Nephron progenitor cell (in vitro differentiated cells): Measurements from ENCODE around the gene OBP2A.

Source experiments
- DNase-seq: peaks from one replicate; pipeline ENCODE4 v3.0.0; 2021
- H3K27ac Mint-ChIP-seq: 2 replicates; pipeline ENCODE4 v1.8.0; 2021; ENCODE audit warnings: mild to moderate bottlenecking, moderate library complexity, mixed read lengths
- H3K27me3 Mint-ChIP-seq: 2 replicates; pipeline ENCODE4 v1.8.0; 2021; ENCODE audit warnings: mild to moderate bottlenecking, low read depth, mixed read lengths; ENCODE audit not compliant: poor library complexity
- H3K36me3 Mint-ChIP-seq: 2 replicates; pipeline ENCODE4 v1.8.0; 2021; ENCODE audit warnings: low read depth, mixed read lengths
- H3K4me1 Mint-ChIP-seq: 2 replicates; pipeline ENCODE4 v1.8.0; 2021; ENCODE audit warnings: mixed read lengths
- H3K4me3 Mint-ChIP-seq: 2 replicates; pipeline ENCODE4 v1.8.0; 2021; ENCODE audit warnings: mild to moderate bottlenecking, moderate library complexity, mixed read lengths
- H3K9me3 Mint-ChIP-seq: 2 replicates; pipeline ENCODE4 v1.8.0; 2021; ENCODE audit warnings: mild to moderate bottlenecking, moderate library complexity, mixed read lengths
- TF ChIP-seq, protein P1 (sequence below): fragments of 200-600 bp; sonication (generic); IDR thresholded peaks from 2 replicates; pipeline ENCODE4 v1.5.0; 2021; ENCODE audit warnings: antibody characterized with exemption

OBP2A gene

DNA sequence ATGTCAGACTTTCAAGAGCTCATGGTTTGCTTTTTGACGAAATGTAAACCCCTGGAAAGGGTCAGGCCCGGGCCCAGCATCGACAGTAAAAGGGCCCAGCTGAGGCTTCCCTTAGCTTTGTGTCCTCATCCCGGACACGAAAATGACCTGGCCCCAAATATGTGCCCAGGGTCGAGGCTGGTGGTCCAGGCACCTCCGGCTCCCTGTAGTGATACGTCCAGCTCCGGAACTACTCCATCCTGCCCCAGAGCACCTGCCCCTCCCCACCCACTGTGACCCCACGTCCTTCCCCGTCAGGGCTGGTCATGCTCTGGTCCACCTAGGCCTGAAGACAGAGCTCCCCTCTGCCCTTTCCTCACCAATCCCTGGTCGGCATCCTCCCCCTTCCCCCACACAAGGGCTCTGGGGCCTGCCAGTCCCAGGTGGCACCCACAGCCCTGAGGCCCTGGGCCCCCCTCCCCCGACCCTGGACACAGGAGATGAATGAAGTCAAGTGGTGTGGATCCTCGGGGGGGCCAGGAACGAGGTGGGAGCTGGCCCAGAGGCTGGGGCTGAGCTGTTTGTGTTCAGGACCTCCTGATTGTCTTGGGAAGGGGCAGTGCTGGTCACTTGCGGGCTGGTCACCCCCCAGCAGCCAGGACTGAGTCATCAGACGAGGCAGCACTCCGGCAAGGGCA, 6.2 kb downstream of the OBP2A start:
- no peak for DNase-seq
- Mint-ChIP-seq H3K27ac (no peak overlapping the region), H3K36me3 (no peaks in the 10 kb centered on the region), H3K4me1 (peaks cover 18% of the 10 kb centered on the region), H3K9me3 (peaks cover 6% of the 10 kb centered on the region), H3K4me3 (no peak overlapping the region), H3K27me3 (peaks cover 9% of the 10 kb centered on the region)
- TF ChIP-seq, protein P1, sequence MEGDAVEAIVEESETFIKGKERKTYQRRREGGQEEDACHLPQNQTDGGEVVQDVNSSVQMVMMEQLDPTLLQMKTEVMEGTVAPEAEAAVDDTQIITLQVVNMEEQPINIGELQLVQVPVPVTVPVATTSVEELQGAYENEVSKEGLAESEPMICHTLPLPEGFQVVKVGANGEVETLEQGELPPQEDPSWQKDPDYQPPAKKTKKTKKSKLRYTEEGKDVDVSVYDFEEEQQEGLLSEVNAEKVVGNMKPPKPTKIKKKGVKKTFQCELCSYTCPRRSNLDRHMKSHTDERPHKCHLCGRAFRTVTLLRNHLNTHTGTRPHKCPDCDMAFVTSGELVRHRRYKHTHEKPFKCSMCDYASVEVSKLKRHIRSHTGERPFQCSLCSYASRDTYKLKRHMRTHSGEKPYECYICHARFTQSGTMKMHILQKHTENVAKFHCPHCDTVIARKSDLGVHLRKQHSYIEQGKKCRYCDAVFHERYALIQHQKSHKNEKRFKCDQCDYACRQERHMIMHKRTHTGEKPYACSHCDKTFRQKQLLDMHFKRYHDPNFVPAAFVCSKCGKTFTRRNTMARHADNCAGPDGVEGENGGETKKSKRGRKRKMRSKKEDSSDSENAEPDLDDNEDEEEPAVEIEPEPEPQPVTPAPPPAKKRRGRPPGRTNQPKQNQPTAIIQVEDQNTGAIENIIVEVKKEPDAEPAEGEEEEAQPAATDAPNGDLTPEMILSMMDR: no peak

GRCh38 chr9:135552698-135553171, 6.8 kb downstream of the OBP2A start:
- H3K27ac Mint-ChIP-seq: no peak overlapping the region
- H3K9me3 Mint-ChIP-seq: peaks cover 6% of the 10 kb centered on the region
- H3K4me3 Mint-ChIP-seq: no peak overlapping the region
- peak; percentile 38 for DNase-seq
- TF ChIP-seq, protein P1: no peak
- peaks cover 18% of the 10 kb centered on the region for H3K4me1 Mint-ChIP-seq
- H3K36me3 Mint-ChIP-seq: no peaks in the 10 kb centered on the region
- peaks cover 9% of the 10 kb centered on the region for H3K27me3 Mint-ChIP-seq

- DNase-seq: no peak
- Mint-ChIP-seq H3K4me1 (peaks cover 29% of the 10 kb centered on the region), H3K36me3 (no peaks in the 10 kb centered on the region), H3K27me3 (peaks cover 13% of the 10 kb centered on the region), H3K4me3 (no peak overlapping the region), H3K27ac (no peak overlapping the region), H3K9me3 (peaks cover 6% of the 10 kb centered on the region)
- TF ChIP-seq, protein P1: no peak
These were observed 8.8 kb downstream of the OBP2A start for GRCh38 chr9:135554718-135555117.

DNA sequence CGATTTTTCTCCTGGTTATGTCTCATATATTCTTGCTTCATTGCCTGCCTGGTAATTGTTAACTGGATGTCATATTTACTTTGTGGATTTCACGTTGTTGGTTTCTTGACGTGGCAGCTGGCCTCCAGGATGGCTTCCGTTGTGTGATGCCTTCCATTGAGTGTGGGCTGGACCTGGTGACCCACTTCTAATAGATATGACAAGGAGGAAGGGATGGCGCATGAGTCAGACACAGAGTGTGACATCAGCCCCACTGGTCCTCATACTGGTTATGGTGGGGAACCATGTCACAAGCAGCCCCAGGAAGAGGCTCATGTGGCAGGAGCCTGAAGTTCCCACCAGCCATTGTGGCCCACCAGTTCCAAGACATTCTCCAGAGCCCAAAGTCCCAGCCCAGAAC, 9.3 kb downstream of the OBP2A start:
- Mint-ChIP-seq H3K4me1 (peaks cover 31% of the 10 kb centered on the region), H3K36me3 (no peaks in the 10 kb centered on the region), H3K4me3 (no peak overlapping the region), H3K27me3 (peaks cover 13% of the 10 kb centered on the region), H3K9me3 (peaks cover 6% of the 10 kb centered on the region), H3K27ac (no peak overlapping the region)
- TF ChIP-seq, protein P1: no peak
- no peak for DNase-seq

DNA sequence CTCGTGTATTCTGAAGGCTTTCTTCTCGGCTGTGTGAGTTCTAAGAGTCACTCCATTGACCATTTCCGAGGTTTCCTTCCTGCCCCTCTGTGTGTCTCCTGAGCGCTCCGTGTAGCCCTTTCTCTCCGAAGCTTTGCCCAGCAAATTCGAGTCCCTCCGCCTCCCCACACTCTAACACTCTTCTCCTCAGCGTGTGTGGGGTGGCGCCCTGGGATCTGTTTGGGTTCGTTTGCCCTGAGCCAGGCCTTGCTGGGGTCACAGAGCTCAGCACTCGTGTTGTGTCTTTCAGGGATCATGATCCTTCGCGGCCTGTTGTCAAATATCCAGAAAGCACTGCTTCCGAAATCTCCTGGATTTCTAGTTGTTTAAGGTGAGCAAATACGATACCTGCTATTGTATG, 10.0 kb downstream of the OBP2A start:
- no peak for DNase-seq
- TF ChIP-seq, protein P1: no peak
- H3K4me1 Mint-ChIP-seq: peaks cover 27% of the 10 kb centered on the region
- no peak overlapping the region for H3K4me3 Mint-ChIP-seq
- peaks cover 13% of the 10 kb centered on the region for H3K27me3 Mint-ChIP-seq
- H3K36me3 Mint-ChIP-seq: no peaks in the 10 kb centered on the region
- H3K9me3 Mint-ChIP-seq: peaks cover 6% of the 10 kb centered on the region
- H3K27ac Mint-ChIP-seq: no peak overlapping the region

DNA sequence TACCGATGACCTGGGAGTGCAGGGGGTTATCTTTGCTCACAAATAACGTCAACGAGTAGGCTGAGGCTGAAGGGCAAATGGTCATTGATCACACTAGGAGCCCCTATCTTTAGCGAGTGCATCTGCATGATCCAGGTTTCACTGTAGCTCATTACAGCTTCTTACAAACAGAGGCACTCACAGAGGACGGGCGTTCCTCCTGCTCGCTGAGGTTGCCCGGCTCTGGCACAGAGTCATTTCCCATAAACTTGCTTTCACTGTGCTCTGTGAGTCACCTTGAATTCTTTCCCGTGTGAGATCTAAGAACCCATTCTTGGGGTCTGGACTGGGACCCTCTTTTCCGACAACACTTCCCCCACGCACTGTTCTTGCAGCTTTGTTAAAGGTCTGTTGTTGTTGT, 13.7 kb downstream of the OBP2A start:
- H3K27me3 Mint-ChIP-seq: peaks cover 15% of the 10 kb centered on the region
- TF ChIP-seq, protein P1: no peak
- H3K9me3 Mint-ChIP-seq: no peaks in the 10 kb centered on the region
- no peak overlapping the region for H3K4me3 Mint-ChIP-seq
- H3K4me1 Mint-ChIP-seq: peaks cover 13% of the 10 kb centered on the region
- DNase-seq: no peak
- H3K36me3 Mint-ChIP-seq: no peaks in the 10 kb centered on the region
- H3K27ac Mint-ChIP-seq: no peak overlapping the region
